H1 (cell line): ENCODE results near the gene IL6ST. TPM values are rescaled to one million over a fixed set of nuclear protein-coding genes. Genes with fewer than 3 reads are reported as not detected.
"Not testable (repeated sequence)": the region's sequence is repeated elsewhere in the genome, so short reads cannot be mapped to it uniquely, and the experiment has no call there.

Experiments used
- CTCF ChIA-PET: fragments of 300-600 bp; sonication (Branson Sonifier 250); formaldehyde crosslinking; loops from one replicate; lab custom pipeline; 2021; ENCODE audit not compliant: partially characterized antibody; lab: Charles Lee
- POLR2A ChIA-PET: fragments of 300-600 bp; sonication (Branson Sonifier 250); formaldehyde crosslinking; loops from one replicate; lab custom pipeline; 2021; ENCODE audit warnings: inconsistent platforms; ENCODE audit not compliant: partially characterized antibody; lab: Charles Lee
- DNase-seq, 2 experiments: peaks; one replicate each; pipeline versions ENCODE4 v3.0.0 to v3.0.0-alpha.2; 2010 to 2022; ENCODE audit warnings: low spot score in 2 of 2, low read depth in 1 of 2, mixed read lengths in 1 of 2
- FAIRE-seq: peaks from 2 replicates; lab custom pipeline; 2011; peaks lifted over from hg19 to GRCh38; lab: Jason Lieb, UNC
- H2AFZ ChIP-seq: 2 replicates; pipeline ENCODE4 v1.8.1; 2012; ENCODE audit warnings: low read length, inconsistent platforms
- H2AK5ac ChIP-seq: 2 replicates; pipeline ENCODE4 v1.6.1; 2013; ENCODE audit warnings: low read depth, low read length
- H2BK120ac ChIP-seq: replicated peaks from 2 replicates; pipeline ENCODE3; 2013; ENCODE audit warnings: low read depth, low read length, inconsistent platforms
- H2BK12ac ChIP-seq: 2 replicates; pipeline ENCODE4 v1.6.1; 2013; ENCODE audit warnings: low read depth, low read length
- H2BK15ac ChIP-seq: 2 replicates; pipeline ENCODE4 v1.6.1; 2013; ENCODE audit warnings: low read length
- H2BK20ac ChIP-seq: 2 replicates; pipeline ENCODE4 v1.6.1; 2013; ENCODE audit warnings: low read length
- H2BK5ac ChIP-seq: 2 replicates; pipeline ENCODE4 v1.6.1; 2013; ENCODE audit warnings: low read depth, low read length
- H3K14ac ChIP-seq: 2 replicates; pipeline ENCODE4 v1.6.1; 2013; ENCODE audit warnings: inconsistent platforms; ENCODE audit not compliant: insufficient read length
- H3K18ac ChIP-seq: 2 replicates; pipeline ENCODE4 v1.6.1; 2013; ENCODE audit warnings: low read length; ENCODE audit errors: extremely low read depth
- H3K23ac ChIP-seq: 2 replicates; pipeline ENCODE4 v1.6.1; 2013; ENCODE audit warnings: inconsistent platforms; ENCODE audit not compliant: insufficient read length
- H3K23me2 ChIP-seq: 2 replicates; pipeline ENCODE4 v1.6.1; 2013; ENCODE audit warnings: low read depth, low read length
- H3K27ac ChIP-seq: 2 replicates; pipeline ENCODE4 v1.6.1; 2011; ENCODE audit warnings: low read depth, low read length, inconsistent platforms
- H3K27me3 ChIP-seq, 4 experiments: replicated peaks in 1 of 4; 1 replicate in 1 of 4; 2 replicates in 3 of 4; pipeline versions ENCODE4 v1.6.1 to v1.8.1; 2011 to 2013; ENCODE audit warnings: low read length in 3 of 4, mild to moderate bottlenecking in 3 of 4, inconsistent platforms in 2 of 4, mixed read lengths in 2 of 4, moderate library complexity in 1 of 4; ENCODE audit not compliant: control insufficient read depth in 3 of 4, insufficient read depth in 3 of 4; ENCODE audit errors: extremely low read depth in 1 of 4
- H3K36me3 ChIP-seq, 4 experiments: 2 replicates each; pipeline versions ENCODE4 v1.6.1 to v1.8.1; 2011 to 2013; ENCODE audit warnings: mild to moderate bottlenecking in 4 of 4, low read length in 3 of 4, moderate library complexity in 2 of 4, control low read depth in 1 of 4, inconsistent platforms in 1 of 4; ENCODE audit not compliant: insufficient read depth in 4 of 4, control insufficient read depth in 2 of 4
- H3K4ac ChIP-seq: replicated peaks from 2 replicates; pipeline ENCODE3; 2013; ENCODE audit warnings: low read length, low read depth, mixed read lengths, inconsistent platforms; ENCODE audit not compliant: insufficient read length
- H3K4me1 ChIP-seq, 4 experiments: replicated peaks in 1 of 4; 1 replicate in 1 of 4; 2 replicates in 3 of 4; pipeline versions ENCODE4 v1.6.1 to v1.8.1; 2011 to 2013; ENCODE audit warnings: low read length in 3 of 4, inconsistent platforms in 2 of 4, mixed read lengths in 1 of 4; ENCODE audit not compliant: insufficient read depth in 4 of 4, control insufficient read depth in 3 of 4
- H3K4me2 ChIP-seq, 2 experiments: 2 replicates each; pipeline versions ENCODE4 v1.6.1 to v1.8.1; 2011 to 2013; ENCODE audit warnings: low read depth in 2 of 2, low read length in 2 of 2, control low read depth in 1 of 2, inconsistent platforms in 1 of 2, mild to moderate bottlenecking in 1 of 2; ENCODE audit not compliant: insufficient read depth in 1 of 2
- H3K4me3 ChIP-seq, 4 experiments: fragments of 200-600, 300-600 bp in 1 of 4; sonication (generic), shearing (Covaris generic), sonication (Bioruptor Twin) in 1 of 4; 2 replicates each; pipeline versions ENCODE4 v1.5.1 to v1.8.1; 2011 to 2016; ENCODE audit warnings: low read length in 4 of 4, low read depth in 3 of 4, control low read depth in 2 of 4, inconsistent platforms in 2 of 4, mild to moderate bottlenecking in 2 of 4, mixed read lengths in 1 of 4, moderate library complexity in 1 of 4; ENCODE audit not compliant: insufficient read depth in 2 of 4; ENCODE audit errors: extremely low read depth in 1 of 4
- H3K56ac ChIP-seq: replicated peaks from 2 replicates; pipeline ENCODE3; 2013; ENCODE audit warnings: low read depth, mild to moderate bottlenecking, mixed read lengths, low read length, inconsistent platforms; ENCODE audit not compliant: insufficient read length
- H3K79me1 ChIP-seq: 2 replicates; pipeline ENCODE4 v1.6.1; 2013; ENCODE audit warnings: low read depth, low read length, control low read depth
- H3K79me2 ChIP-seq, 2 experiments: 2 replicates each; pipeline versions ENCODE4 v1.6.1 to v1.8.1; 2012 to 2013; ENCODE audit warnings: low read length in 2 of 2, mild to moderate bottlenecking in 2 of 2, inconsistent platforms in 1 of 2; ENCODE audit not compliant: insufficient read depth in 2 of 2, control insufficient read depth in 1 of 2
- H3K9ac ChIP-seq, 4 experiments: replicated peaks in 1 of 4; 1 replicate in 1 of 4; 2 replicates in 3 of 4; pipeline versions ENCODE4 v1.6.1 to v1.8.1; 2011 to 2013; ENCODE audit warnings: low read depth in 3 of 4, low read length in 3 of 4, control low read depth in 2 of 4, mild to moderate bottlenecking in 2 of 4, moderate library complexity in 2 of 4, inconsistent platforms in 1 of 4; ENCODE audit errors: extremely low read depth in 1 of 4
- H3K9me3 ChIP-seq, 2 experiments: 2 replicates each; pipeline versions ENCODE4 v1.6.1 to v1.8.1; 2012 to 2013; ENCODE audit warnings: mild to moderate bottlenecking in 2 of 2, moderate library complexity in 2 of 2, control low read depth in 1 of 2, inconsistent platforms in 1 of 2, low read depth in 1 of 2, low read length in 1 of 2, mixed read lengths in 1 of 2; ENCODE audit not compliant: insufficient read depth in 2 of 2
- H4K20me1 ChIP-seq, 2 experiments: replicated peaks in 1 of 2; 2 replicates each; pipeline versions ENCODE3 to v1.8.1; 2011 to 2013; ENCODE audit warnings: inconsistent platforms in 2 of 2, low read length in 2 of 2, mild to moderate bottlenecking in 1 of 2; ENCODE audit not compliant: insufficient read depth in 2 of 2, control insufficient read depth in 1 of 2
- H4K5ac ChIP-seq: 2 replicates; pipeline ENCODE4 v1.6.1; 2013; ENCODE audit warnings: low read length, low read depth, mixed read lengths, inconsistent platforms; ENCODE audit not compliant: insufficient read length
- H4K8ac ChIP-seq: 2 replicates; pipeline ENCODE4 v1.8.0; 2013; ENCODE audit warnings: mild to moderate bottlenecking, moderate library complexity, low read length, inconsistent platforms; ENCODE audit not compliant: insufficient read depth; ENCODE audit errors: extremely low read depth
- H4K91ac ChIP-seq: replicated peaks from 2 replicates; pipeline ENCODE3; 2013; ENCODE audit warnings: low read length, mixed read lengths, inconsistent platforms; ENCODE audit not compliant: insufficient read length
- WGBS, 2 experiments: shearing (Covaris generic) in 1 of 2; methylation state at CpG; one replicate each; pipeline versions ENCODE4 v1.1.6 to v1.1.7; 2013 to 2015; ENCODE audit warnings: low lambda C conversion rate in 2 of 2, mixed read lengths in 2 of 2, inconsistent platforms in 1 of 2, low coverage in 1 of 2, missing lambda C conversion rate in 1 of 2; ENCODE audit not compliant: insufficient replicate concordance in 2 of 2, insufficient coverage in 1 of 2, insufficient read length in 1 of 2; ENCODE audit errors: extremely low coverage in 1 of 2, missing lambda C conversion rate in 1 of 2; 5-methylcytosine and 5-hydroxymethylcytosine counted together
- polyA plus RNA-seq, 7 experiments: library from polyadenylated mRNA; depleted of rRNA in 3 of 7; stranded (reverse) in 5 of 7; unstranded in 2 of 7; fragments of >200 nt in 5 of 7; fragments of 200-250 nt in 2 of 7; gene quantifications; 1 replicate in 5 of 7; 2 replicates in 1 of 7; 4 replicates in 1 of 7; pipeline versions ENCODE4 v1.2.1 to v1.2.3, GENCODE V29; 2011 to 2013; ENCODE audit warnings: missing spikeins in 2 of 7, mixed read lengths in 2 of 7
- total RNA-seq: library from RNA; stranded (reverse); fragmentation: NEBNext Ultra II Directional; extraction: Animal tissue kit (Norgen Biotek cat#: 25700); gene quantifications from 2 replicates; pipeline ENCODE4 v1.2.1, GENCODE V29; 2021

IL6ST gene
- total and polyA plus RNA-seq, 2 of the 8 experiments (the other 6 are each of a cell fraction or from before 2014, with no cell fraction given) = 1.4 to 11.1 TPM

GRCh38 chr5:56000221-56000620, 5.5 kb upstream of the IL6ST start:
- H3K4me3 ChIP-seq, H2AFZ ChIP-seq, H2BK120ac ChIP-seq, H3K27ac ChIP-seq, H3K9ac ChIP-seq, H3K23me2 ChIP-seq, H3K4ac ChIP-seq, H3K56ac ChIP-seq, FAIRE-seq, H4K20me1 ChIP-seq, H4K8ac ChIP-seq, DNase-seq, H2BK15ac ChIP-seq, H3K36me3 ChIP-seq, H3K18ac ChIP-seq, H2BK20ac ChIP-seq, H3K14ac ChIP-seq, H3K79me1 ChIP-seq, H2AK5ac ChIP-seq, H3K79me2 ChIP-seq, H3K9me3 ChIP-seq, H3K23ac ChIP-seq, H2BK12ac ChIP-seq, H3K4me2 ChIP-seq, H2BK5ac ChIP-seq, H4K91ac ChIP-seq, H3K27me3 ChIP-seq, H3K4me1 ChIP-seq, POLR2A ChIA-PET, H4K5ac ChIP-seq: not testable (repeated sequence)
- WGBS, 2 experiments = 89% methylated on average over 5 of the region's 5 CpGs; no CpG with 5 or more reads in 1 of the 2 experiments
- CTCF ChIA-PET = interaction anchor here (0.6 kb wide), 1 partner anchor 26 kb away, joined by 3 read pairs; no protein-coding TSS in a partner anchor
